ENCODE measurements around the gene EMX1.

Gene EMX1

GRCh38 chr2:72920318-72921087, 3.2 kb downstream of the EMX1 start:
- no peak for TF ChIP-seq CTCF (IDR thresholded peaks at IDR 0.05; ENCODE audit: insufficient read depth, missing control alignments)
- DNase-seq (ENCODE audit: insufficient read length, low spot score) = no peak
- FAIRE-seq = no peak

GRCh38 chr2:72921088-72921851, 4.0 kb downstream of the EMX1 start:
- FAIRE-seq = no peak
- no peak for DNase-seq (ENCODE audit: insufficient read length, low spot score)
- no peak for TF ChIP-seq CTCF (IDR thresholded peaks at IDR 0.05; ENCODE audit: insufficient read depth, missing control alignments)

- TF ChIP-seq CTCF (IDR thresholded peaks at IDR 0.05; ENCODE audit: insufficient read depth, missing control alignments) = no peak
- FAIRE-seq (no peak), DNase-seq (ENCODE audit: insufficient read length, low spot score) (no peak)
Measured at GRCh38 chr2:72921853-72922252, 4.5 kb downstream of the EMX1 start.

GRCh38 chr2:72923833-72924352, 6.6 kb downstream of the EMX1 start:
- no peak for TF ChIP-seq CTCF (IDR thresholded peaks at IDR 0.05; ENCODE audit: insufficient read depth, missing control alignments)
- FAIRE-seq (no peak), DNase-seq (ENCODE audit: insufficient read length, low spot score) (peak; percentile 16)

- TF ChIP-seq CTCF (IDR thresholded peaks at IDR 0.05; ENCODE audit: insufficient read depth, missing control alignments) = no peak
- peak; percentile 30 for DNase-seq (ENCODE audit: insufficient read length, low spot score)
- no peak for FAIRE-seq
Measured at GRCh38 chr2:72924353-72925240, 7.3 kb downstream of the EMX1 start.

- DNase-seq (ENCODE audit: insufficient read length, low spot score) (peak; percentile 20), FAIRE-seq (no peak)
- no peak for TF ChIP-seq CTCF (IDR thresholded peaks at IDR 0.05; ENCODE audit: insufficient read depth, missing control alignments)
Measured at GRCh38 chr2:72925328-72925943, 8.1 kb downstream of the EMX1 start.

Measured in D721Med (cell line).